Parathyroid adenoma (tissue), 2 donors: Measurements from ENCODE around the gene ANG.
"Not testable (repeated sequence)": the region's sequence is repeated elsewhere in the genome, so short reads cannot be mapped to it uniquely, and the experiment has no call there.

ENCODE experiments used
- H2AFZ ChIP-seq: fragments of 300-600 bp; sonication (generic); one replicate; pipeline ENCODE4 v1.7.0; 2017; ENCODE audit warnings: antibody characterized with exemption, mild to moderate bottlenecking
- H3K27ac ChIP-seq: fragments of 300-600 bp; sonication (generic); one replicate; pipeline ENCODE4 v1.7.0; 2017
- H3K27me3 ChIP-seq: fragments of 300-600 bp; sonication (generic); one replicate; pipeline ENCODE4 v1.7.0; 2017; ENCODE audit warnings: low read length; ENCODE audit not compliant: control insufficient read depth, insufficient read depth
- H3K36me3 ChIP-seq: fragments of 300-600 bp; sonication (generic); one replicate; pipeline ENCODE4 v1.7.0; 2017; ENCODE audit warnings: low read length; ENCODE audit not compliant: control insufficient read depth, insufficient read depth
- H3K4me1 ChIP-seq: fragments of 300-600 bp; sonication (generic); one replicate; pipeline ENCODE4 v1.7.0; 2017; ENCODE audit warnings: control low read depth
- H3K4me2 ChIP-seq: fragments of 300-600 bp; sonication (generic); one replicate; pipeline ENCODE4 v1.7.0; 2017; ENCODE audit warnings: low read length
- H3K4me3 ChIP-seq: fragments of 300-600 bp; sonication (generic); one replicate; pipeline ENCODE4 v1.7.0; 2017; ENCODE audit warnings: low read depth, low read length
- H3K79me2 ChIP-seq: fragments of 300-600 bp; sonication (generic); one replicate; pipeline ENCODE4 v1.7.0; 2017; ENCODE audit warnings: control low read depth
- H3K9ac ChIP-seq: fragments of 300-600 bp; sonication (generic); one replicate; pipeline ENCODE4 v1.7.0; 2017; ENCODE audit warnings: mild to moderate bottlenecking
- H3K9me3 ChIP-seq: fragments of 300-600 bp; sonication (generic); one replicate; pipeline ENCODE4 v1.7.0; 2017; ENCODE audit warnings: low read length; ENCODE audit not compliant: control insufficient read depth
- TF ChIP-seq, protein P1 (sequence below): fragments of 300-600 bp; sonication (generic); IDR thresholded peaks from one replicate; pipeline ENCODE4 v1.7.0; 2017; ENCODE audit warnings: antibody characterized with exemption, mild to moderate bottlenecking
- donor health status: primary hyperparathyroidism.

The ANG gene

GRCh38 chr14:20714593-20715250, 26.2 kb downstream of the ANG start:
- Histone ChIP-seq H3K4me3 (no peak overlapping the region), H3K9ac (no peak overlapping the region), H3K79me2 (no peaks in the 10 kb centered on the region), H3K4me2 (no peak overlapping the region), H3K36me3 (no peaks in the 10 kb centered on the region), H3K27me3 (no peaks in the 10 kb centered on the region), H3K27ac (no peak overlapping the region), H3K4me1 (peaks cover 2% of the 10 kb centered on the region), H2AFZ (no peak overlapping the region), H3K9me3 (no peaks in the 10 kb centered on the region)
- TF ChIP-seq, protein P1, sequence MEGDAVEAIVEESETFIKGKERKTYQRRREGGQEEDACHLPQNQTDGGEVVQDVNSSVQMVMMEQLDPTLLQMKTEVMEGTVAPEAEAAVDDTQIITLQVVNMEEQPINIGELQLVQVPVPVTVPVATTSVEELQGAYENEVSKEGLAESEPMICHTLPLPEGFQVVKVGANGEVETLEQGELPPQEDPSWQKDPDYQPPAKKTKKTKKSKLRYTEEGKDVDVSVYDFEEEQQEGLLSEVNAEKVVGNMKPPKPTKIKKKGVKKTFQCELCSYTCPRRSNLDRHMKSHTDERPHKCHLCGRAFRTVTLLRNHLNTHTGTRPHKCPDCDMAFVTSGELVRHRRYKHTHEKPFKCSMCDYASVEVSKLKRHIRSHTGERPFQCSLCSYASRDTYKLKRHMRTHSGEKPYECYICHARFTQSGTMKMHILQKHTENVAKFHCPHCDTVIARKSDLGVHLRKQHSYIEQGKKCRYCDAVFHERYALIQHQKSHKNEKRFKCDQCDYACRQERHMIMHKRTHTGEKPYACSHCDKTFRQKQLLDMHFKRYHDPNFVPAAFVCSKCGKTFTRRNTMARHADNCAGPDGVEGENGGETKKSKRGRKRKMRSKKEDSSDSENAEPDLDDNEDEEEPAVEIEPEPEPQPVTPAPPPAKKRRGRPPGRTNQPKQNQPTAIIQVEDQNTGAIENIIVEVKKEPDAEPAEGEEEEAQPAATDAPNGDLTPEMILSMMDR, result no peak

- Histone ChIP-seq H3K27ac (no peak overlapping the region), H3K4me2 (no peak overlapping the region), H3K4me3 (no peak overlapping the region), H3K9me3 (no peaks in the 10 kb centered on the region), H2AFZ (no peak overlapping the region), H3K79me2 (no peaks in the 10 kb centered on the region), H3K36me3 (no peaks in the 10 kb centered on the region), H3K27me3 (peaks cover 3% of the 10 kb centered on the region), H3K9ac (no peak overlapping the region), H3K4me1 (peaks cover 2% of the 10 kb centered on the region)
- TF ChIP-seq, protein P1, result no peak
These were observed 31.2 kb downstream of the ANG start for GRCh38 chr14:20719777-20720176.

DNA sequence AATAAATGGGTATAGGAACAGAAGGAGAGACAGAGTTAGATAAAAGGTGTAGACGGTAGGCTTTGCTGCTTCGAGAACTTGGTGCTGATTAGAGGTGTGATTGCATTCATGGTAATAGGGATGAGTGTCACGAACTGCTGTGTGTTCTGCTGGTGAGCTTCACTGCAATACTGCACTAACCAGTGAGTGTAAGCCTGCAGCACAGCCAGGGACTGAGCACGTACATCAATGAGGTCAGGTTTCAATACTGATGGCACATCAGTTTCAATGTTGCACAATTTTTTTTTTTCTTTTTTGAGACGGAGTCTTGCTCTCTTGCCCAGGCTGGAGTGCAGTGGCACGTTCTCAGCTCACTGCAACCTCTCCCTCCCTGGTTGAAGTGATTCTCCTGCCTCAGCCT, 32.2 kb downstream of the ANG start:
- H2AFZ ChIP-seq, result no peak overlapping the region
- TF ChIP-seq, protein P1, result no peak
- H3K36me3 ChIP-seq, result no peaks in the 10 kb centered on the region
- no peak overlapping the region for H3K4me2 ChIP-seq
- no peak overlapping the region for H3K27ac ChIP-seq
- peaks cover 3% of the 10 kb centered on the region for H3K27me3 ChIP-seq
- H3K9me3 ChIP-seq, result no peaks in the 10 kb centered on the region
- no peak overlapping the region for H3K4me3 ChIP-seq
- H3K79me2 ChIP-seq, result no peaks in the 10 kb centered on the region
- no peak overlapping the region for H3K9ac ChIP-seq
- H3K4me1 ChIP-seq, result peaks cover 2% of the 10 kb centered on the region

DNA sequence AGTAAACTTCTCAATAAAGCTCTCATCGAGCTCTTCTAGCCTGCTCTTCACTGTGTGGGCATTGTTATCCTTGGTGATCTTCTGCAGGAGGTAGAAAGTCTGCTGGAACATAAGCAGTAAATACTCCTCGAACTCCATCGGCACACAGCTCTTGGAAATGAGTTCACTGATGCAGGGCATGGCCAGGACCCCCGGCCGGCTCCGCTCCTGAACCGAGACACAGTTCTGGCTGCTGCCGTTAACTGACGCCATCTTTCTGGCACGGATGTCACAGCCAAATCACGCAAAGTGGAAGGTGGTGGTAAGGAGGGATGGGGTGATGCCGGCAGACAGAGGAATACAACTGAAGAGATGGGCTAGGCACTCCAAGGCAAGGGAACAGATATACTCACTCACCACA, 33.5 kb downstream of the ANG start:
- H3K27ac ChIP-seq, result no peak overlapping the region
- no peak overlapping the region for H3K4me2 ChIP-seq
- H3K79me2 ChIP-seq, result no peaks in the 10 kb centered on the region
- H3K27me3 ChIP-seq, result peaks cover 3% of the 10 kb centered on the region
- no peak overlapping the region for H3K4me3 ChIP-seq
- TF ChIP-seq, protein P1, result no peak
- H2AFZ ChIP-seq, result no peak overlapping the region
- no peaks in the 10 kb centered on the region for H3K9me3 ChIP-seq
- H3K36me3 ChIP-seq, result no peaks in the 10 kb centered on the region
- no peak overlapping the region for H3K9ac ChIP-seq
- H3K4me1 ChIP-seq, result peaks cover 2% of the 10 kb centered on the region

DNA sequence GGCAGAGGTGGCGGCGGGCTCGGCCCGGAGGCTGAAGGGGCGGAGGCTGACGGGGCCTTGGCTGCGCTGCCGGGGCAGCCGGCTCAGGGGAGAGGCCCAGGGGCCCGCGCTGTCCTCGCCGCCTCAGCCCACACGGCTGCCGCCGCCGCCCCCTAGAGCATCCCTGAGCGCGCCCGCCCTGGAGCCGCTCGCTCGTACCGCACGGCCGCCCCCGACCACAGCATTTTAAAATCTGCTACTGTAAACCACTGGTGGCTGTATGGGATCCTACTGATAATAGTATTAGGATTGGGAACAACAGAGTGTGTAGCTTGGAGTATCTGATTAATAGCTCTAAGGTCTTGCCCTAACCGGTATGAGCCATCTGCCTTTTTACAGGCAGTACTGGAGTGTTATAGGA, 34.9 kb downstream of the ANG start:
- TF ChIP-seq, protein P1, result no peak
- Histone ChIP-seq H3K79me2 (no peaks in the 10 kb centered on the region), H3K4me2 (no peak overlapping the region), H3K4me3 (no peak overlapping the region), H3K27me3 (peaks cover 3% of the 10 kb centered on the region), H3K36me3 (no peaks in the 10 kb centered on the region), H3K27ac (no peak overlapping the region), H3K9ac (no peak overlapping the region), H3K4me1 (peaks cover 2% of the 10 kb centered on the region), H3K9me3 (no peaks in the 10 kb centered on the region), H2AFZ (no peak overlapping the region)

DNA sequence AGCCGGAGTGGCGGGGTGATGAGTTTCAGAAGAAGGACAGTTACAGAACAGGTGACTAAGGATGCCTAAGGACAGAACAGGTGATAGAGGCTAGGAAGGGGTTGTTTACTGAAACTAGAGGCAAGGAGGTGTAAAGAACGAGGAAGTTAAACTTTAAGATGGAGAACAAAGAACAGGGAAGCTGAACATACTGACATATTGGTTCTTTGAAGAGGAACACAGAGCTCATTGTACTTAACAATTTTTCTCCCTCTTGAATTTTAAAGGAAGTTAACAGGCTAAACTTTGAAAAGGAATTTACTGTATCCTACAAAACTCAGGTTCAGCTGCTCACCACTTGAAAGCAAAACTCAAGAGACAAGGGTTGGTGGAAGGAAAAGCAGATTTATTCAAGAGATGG, 37.6 kb downstream of the ANG start:
- H3K27ac ChIP-seq, H3K4me3 ChIP-seq: not testable (repeated sequence)

More for the DNA sequence above, 37.6 kb downstream of the ANG start:
- H3K9ac ChIP-seq, H3K79me2 ChIP-seq, H2AFZ ChIP-seq, H3K27me3 ChIP-seq, H3K4me2 ChIP-seq, H3K36me3 ChIP-seq, H3K9me3 ChIP-seq, H3K4me1 ChIP-seq: not testable (repeated sequence)
